Dendritic cell treated with granulocyte-macrophage colony-stimulating factor and Interleukin-4, amounts not matched to agents 40 ng/mL and 50 ng/mL, for 4 days (primary cell): Measurements from ENCODE around the gene FAM131A.
"Not testable (repeated sequence)": the region's sequence is repeated elsewhere in the genome, so short reads cannot be mapped to it uniquely, and the experiment has no call there.

ENCODE experiments used
- H3K27ac Mint-ChIP-seq: one replicate; pipeline ENCODE4 v1.8.0; 2022; ENCODE audit warnings: mild to moderate bottlenecking, mixed read lengths
- H3K27me3 Mint-ChIP-seq: one replicate; pipeline ENCODE4 v1.8.0; 2022; ENCODE audit warnings: mild to moderate bottlenecking, mixed read lengths
- H3K36me3 Mint-ChIP-seq: one replicate; pipeline ENCODE4 v1.8.0; 2022; ENCODE audit warnings: low read depth, mixed read lengths
- H3K4me1 Mint-ChIP-seq: one replicate; pipeline ENCODE4 v1.8.0; 2022; ENCODE audit warnings: low read depth, mixed read lengths
- H3K4me3 Mint-ChIP-seq: one replicate; pipeline ENCODE4 v1.8.0; 2022; ENCODE audit warnings: mild to moderate bottlenecking, moderate library complexity, mixed read lengths
- H3K9me3 Mint-ChIP-seq: one replicate; pipeline ENCODE4 v1.8.0; 2022; ENCODE audit warnings: mixed read lengths
- intact Hi-C: fragments of 100-400 bp; cut with micrococcal nuclease; formaldehyde crosslinking; loops from one replicate; pipeline ENCODE4 v1.15.0; 2022

Gene FAM131A

DNA sequence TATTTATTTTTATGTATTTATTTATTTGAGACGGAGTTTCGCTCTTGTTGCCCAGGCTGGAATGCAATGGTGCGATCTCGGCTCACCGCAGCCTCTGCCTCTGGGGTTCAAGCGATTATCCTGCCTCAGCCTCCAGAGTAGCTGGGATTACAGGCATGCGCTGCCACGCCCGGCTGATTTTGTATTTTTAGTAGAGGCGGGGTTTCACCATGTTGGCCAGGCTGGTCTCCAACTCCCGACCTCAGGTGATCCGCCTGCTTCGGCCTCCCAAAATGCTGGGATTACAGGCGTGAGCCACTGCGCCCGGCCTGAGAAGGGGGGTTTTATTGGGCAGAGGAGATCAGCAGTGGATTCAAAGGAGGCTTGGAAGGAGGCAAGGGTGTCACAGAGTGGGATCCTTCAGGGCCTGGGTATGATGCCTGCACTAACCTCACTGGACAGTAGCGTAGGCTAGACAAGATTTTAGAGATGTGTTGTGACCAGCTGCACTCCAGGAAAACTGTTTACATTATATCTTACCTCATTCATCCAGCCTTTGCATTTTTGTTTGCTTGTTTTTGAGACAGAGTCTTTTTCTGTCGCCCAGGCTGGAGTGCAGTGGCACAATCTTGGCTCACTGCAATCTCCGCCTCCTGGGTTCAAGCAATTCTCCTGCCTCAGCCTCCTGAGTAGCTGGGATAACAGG is 2.2 kb downstream of the FAM131A start:
- intact Hi-C loops = not testable (repeated sequence)

DNA sequence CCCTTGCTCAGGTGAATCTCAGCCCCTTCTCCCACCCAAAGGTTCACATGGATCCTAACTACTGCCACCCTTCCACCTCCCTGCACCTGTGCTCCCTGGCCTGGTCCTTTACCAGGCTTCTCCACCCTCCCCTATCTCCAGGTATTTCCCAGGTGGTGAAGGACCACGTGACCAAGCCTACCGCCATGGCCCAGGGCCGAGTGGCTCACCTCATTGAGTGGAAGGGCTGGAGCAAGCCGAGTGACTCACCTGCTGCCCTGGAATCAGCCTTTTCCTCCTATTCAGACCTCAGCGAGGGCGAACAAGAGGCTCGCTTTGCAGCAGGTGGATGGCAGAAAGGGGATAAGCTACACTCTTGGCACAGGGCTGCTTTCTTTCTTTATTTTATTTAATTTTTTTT is 4.5 kb downstream of the FAM131A start:
- Mint-ChIP-seq H3K27ac (no peak overlapping the region), H3K4me3 (no peak overlapping the region), H3K4me1 (peaks cover 54% of the 10 kb centered on the region), H3K27me3 (no peaks in the 10 kb centered on the region), H3K9me3 (no peaks in the 10 kb centered on the region), H3K36me3 (peaks cover 85% of the 10 kb centered on the region)
- intact Hi-C loops = no loop called here

More for the DNA sequence above, 2.2 kb downstream of the FAM131A start:
- not testable (repeated sequence) for H3K27me3 Mint-ChIP-seq, H3K4me3 Mint-ChIP-seq, H3K9me3 Mint-ChIP-seq, H3K27ac Mint-ChIP-seq
- peaks cover 57% of the 10 kb centered on the region for H3K4me1 Mint-ChIP-seq
- peaks cover 71% of the 10 kb centered on the region for H3K36me3 Mint-ChIP-seq

DNA sequence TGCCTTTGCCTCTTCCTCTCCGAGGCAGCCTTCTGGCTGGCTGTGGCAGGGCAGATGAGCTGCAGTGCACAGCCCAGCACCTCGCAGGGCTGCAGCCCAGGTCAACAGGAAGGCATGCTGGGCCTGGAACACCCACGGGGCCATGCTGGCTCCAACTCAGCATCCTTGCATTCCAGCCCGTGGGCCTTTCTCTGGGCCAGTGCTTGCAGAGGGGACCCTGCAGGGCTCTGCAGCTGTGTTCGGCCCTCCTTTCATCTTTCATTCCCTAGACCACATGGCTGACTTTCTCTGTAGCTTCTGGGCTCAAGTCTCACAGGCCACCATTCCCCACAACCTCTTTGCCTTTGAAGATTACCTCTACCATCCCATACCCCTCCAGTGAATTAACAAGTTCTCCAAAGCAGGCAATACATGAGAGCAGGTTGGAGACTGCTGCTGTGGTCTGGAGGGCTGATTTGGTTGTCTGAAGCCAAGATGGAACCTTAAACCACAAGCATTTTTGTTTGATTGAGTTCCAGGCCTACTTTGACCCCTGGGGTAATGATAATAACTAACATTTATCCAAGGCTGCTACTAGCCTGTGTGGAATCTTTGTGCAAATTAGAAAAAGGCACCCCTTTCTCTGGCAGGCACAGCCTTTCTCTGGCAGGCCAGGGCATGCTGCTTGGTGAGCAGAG is 5.9 kb downstream of the FAM131A start:
- intact Hi-C loops = no loop called here
- Mint-ChIP-seq H3K9me3 (no peaks in the 10 kb centered on the region), H3K4me3 (no peak overlapping the region), H3K4me1 (peaks cover 47% of the 10 kb centered on the region), H3K27me3 (no peaks in the 10 kb centered on the region), H3K27ac (no peak overlapping the region), H3K36me3 (peaks cover 83% of the 10 kb centered on the region)

- peaks cover 33% of the 10 kb centered on the region for H3K4me1 Mint-ChIP-seq
- intact Hi-C loops = no loop called here
- no peak overlapping the region for H3K27ac Mint-ChIP-seq
- H3K36me3 Mint-ChIP-seq = peaks cover 76% of the 10 kb centered on the region
- no peaks in the 10 kb centered on the region for H3K9me3 Mint-ChIP-seq
- H3K4me3 Mint-ChIP-seq = no peak overlapping the region
- no peaks in the 10 kb centered on the region for H3K27me3 Mint-ChIP-seq
These were observed 7.3 kb downstream of the FAM131A start for GRCh38 chr3:184344579-184345316.

DNA sequence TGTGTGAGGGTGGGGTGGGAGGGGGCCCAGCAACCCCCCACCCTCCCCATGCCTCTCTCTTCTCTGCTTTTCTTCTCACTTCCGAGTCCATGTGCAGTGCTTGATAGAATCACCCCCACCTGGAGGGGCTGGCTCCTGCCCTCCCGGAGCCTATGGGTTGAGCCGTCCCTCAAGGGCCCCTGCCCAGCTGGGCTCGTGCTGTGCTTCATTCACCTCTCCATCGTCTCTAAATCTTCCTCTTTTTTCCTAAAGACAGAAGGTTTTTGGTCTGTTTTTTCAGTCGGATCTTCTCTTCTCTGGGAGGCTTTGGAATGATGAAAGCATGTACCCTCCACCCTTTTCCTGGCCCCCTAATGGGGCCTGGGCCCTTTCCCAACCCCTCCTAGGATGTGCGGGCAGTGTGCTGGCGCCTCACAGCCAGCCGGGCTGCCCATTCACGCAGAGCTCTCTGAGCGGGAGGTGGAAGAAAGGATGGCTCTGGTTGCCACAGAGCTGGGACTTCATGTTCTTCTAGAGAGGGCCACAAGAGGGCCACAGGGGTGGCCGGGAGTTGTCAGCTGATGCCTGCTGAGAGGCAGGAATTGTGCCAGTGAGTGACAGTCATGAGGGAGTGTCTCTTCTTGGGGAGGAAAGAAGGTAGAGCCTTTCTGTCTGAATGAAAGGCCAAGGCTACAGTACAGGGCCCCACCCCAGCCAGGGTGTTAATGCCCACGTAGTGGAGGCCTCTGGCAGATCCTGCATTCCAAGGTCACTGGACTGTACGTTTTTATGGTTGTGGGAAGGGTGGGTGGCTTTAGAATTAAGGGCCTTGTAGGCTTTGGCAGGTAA is 8.1 kb downstream of the FAM131A start:
- Mint-ChIP-seq H3K9me3 (no peaks in the 10 kb centered on the region), H3K27ac (peak overlapping the region; percentile 17), H3K27me3 (no peaks in the 10 kb centered on the region), H3K4me3 (no peak overlapping the region), H3K4me1 (peaks cover 26% of the 10 kb centered on the region), H3K36me3 (peaks cover 74% of the 10 kb centered on the region)
- intact Hi-C loops = no loop called here

GRCh38 chr3:184346480-184347190 is 9.2 kb downstream of the FAM131A start:
- intact Hi-C loops = no loop called here
- no peak overlapping the region for H3K27ac Mint-ChIP-seq
- peaks cover 63% of the 10 kb centered on the region for H3K36me3 Mint-ChIP-seq
- H3K4me1 Mint-ChIP-seq = peaks cover 16% of the 10 kb centered on the region
- H3K27me3 Mint-ChIP-seq = no peaks in the 10 kb centered on the region
- H3K4me3 Mint-ChIP-seq = no peak overlapping the region
- H3K9me3 Mint-ChIP-seq = no peaks in the 10 kb centered on the region

- intact Hi-C loops = no loop called here
- no peaks in the 10 kb centered on the region for H3K27me3 Mint-ChIP-seq
- peaks cover 16% of the 10 kb centered on the region for H3K4me1 Mint-ChIP-seq
- no peak overlapping the region for H3K27ac Mint-ChIP-seq
- peaks cover 63% of the 10 kb centered on the region for H3K36me3 Mint-ChIP-seq
- H3K9me3 Mint-ChIP-seq = no peaks in the 10 kb centered on the region
- H3K4me3 Mint-ChIP-seq = no peak overlapping the region
These were observed 10.1 kb downstream of the FAM131A start for GRCh38 chr3:184347321-184348056.

DNA sequence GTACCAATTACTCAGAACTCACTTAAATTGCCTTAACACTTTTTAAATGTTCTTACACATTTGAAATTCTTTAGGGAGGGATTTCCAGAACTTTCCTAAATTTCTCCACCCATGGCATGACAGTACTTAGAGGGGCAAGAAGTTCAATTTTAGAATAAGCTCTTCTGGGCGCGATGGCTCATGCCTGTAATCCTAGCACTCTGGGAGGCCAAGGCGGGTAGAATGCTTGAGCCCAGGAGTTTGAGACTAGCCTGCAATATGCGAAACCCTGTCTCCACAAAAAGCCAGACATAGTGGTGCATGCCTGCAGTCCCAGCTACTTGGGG is 10.6 kb downstream of the FAM131A start:
- no peaks in the 10 kb centered on the region for H3K9me3 Mint-ChIP-seq
- intact Hi-C loops = no loop called here

DNA sequence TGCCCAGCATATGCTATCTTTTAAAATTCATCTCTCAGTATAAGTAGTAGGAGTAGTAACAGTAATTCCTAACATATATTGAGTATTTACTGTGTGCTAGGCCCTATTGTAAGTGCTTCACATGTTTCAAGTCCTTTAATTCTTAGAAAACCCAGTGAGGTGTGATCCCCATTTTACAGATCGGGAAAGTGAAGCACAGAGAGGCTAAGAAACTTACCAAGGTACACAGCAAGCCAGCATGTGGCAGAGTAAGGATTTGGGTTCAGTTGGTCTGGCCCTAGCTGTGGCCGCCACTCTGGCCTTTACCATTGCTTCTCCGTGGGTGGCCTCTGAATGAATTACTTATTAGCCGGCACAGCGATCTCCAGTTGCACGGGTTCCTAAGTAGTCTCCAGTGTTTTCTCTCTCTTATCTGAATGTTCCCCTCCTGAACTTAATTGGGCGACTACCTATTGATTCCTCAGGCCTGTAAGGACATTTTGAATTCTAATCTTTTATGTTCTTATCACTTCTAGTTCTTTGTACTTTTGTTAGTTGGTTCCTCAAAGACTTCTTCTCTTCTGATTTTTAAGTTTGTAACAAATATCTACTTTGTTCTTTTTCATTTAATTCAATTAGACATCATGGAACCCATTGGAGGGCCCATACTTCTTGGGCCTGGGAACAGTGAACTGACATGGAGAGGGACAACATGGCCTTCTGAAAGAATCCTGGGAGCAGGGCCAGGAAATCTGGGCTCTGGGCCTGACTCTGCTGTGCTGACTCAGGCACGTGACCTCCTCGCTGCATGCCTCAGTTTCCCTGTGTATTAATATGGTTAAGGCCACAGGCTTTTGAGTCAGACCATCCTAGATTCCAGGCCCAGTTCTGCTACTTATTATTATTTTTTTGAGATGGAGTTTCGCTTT is 12.4 kb downstream of the FAM131A start:
- Mint-ChIP-seq H3K4me3 (no peak overlapping the region), H3K4me1 (peaks cover 21% of the 10 kb centered on the region), H3K27ac (no peak overlapping the region), H3K9me3 (no peaks in the 10 kb centered on the region), H3K36me3 (peaks cover 42% of the 10 kb centered on the region), H3K27me3 (no peaks in the 10 kb centered on the region)
- intact Hi-C loops = no loop called here

More for the DNA sequence above, 10.6 kb downstream of the FAM131A start:
- H3K4me1 Mint-ChIP-seq = peaks cover 16% of the 10 kb centered on the region
- H3K27ac Mint-ChIP-seq = no peak overlapping the region
- H3K36me3 Mint-ChIP-seq = peaks cover 60% of the 10 kb centered on the region
- H3K27me3 Mint-ChIP-seq = no peaks in the 10 kb centered on the region
- no peak overlapping the region for H3K4me3 Mint-ChIP-seq

- H3K4me1 Mint-ChIP-seq = peaks cover 16% of the 10 kb centered on the region
- H3K27me3 Mint-ChIP-seq = no peaks in the 10 kb centered on the region
- H3K9me3 Mint-ChIP-seq = no peaks in the 10 kb centered on the region
- H3K27ac Mint-ChIP-seq = no peak overlapping the region
- intact Hi-C loops = no loop called here
- no peak overlapping the region for H3K4me3 Mint-ChIP-seq
- H3K36me3 Mint-ChIP-seq = peaks cover 34% of the 10 kb centered on the region
These were observed 13.2 kb downstream of the FAM131A start for GRCh38 chr3:184350618-184351017.

DNA sequence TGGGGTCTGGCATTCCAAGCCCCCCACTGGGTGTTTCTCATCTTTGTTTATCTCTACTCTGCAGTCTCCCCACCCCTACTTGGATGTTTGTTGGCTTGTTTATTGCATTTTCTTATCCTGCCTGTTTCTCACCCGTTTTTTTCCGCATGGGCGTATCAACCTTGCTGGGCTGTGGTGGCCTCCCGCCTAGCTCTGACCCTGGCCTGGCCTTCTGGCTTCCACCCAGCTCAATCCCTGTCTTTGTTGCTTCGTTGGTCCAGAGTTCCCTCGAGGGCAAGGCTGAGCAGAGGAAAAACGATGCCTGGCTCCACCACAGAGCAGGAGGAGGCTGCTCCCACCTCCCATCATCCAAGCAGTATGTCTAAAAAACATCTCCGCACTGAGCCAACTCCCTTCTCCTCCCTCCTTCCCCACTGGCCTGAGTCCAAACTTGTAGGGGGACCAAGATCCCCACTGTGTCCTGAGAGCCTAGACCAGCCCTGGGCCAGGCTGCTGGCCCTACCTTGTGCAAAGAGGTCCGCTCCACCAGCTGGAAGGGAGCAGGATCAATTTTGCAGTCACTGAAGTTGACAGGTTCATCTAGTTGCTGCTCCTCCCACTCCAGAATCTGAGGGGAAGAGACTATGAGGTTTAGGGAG is 14.2 kb downstream of the FAM131A start:
- H3K27ac Mint-ChIP-seq = no peak overlapping the region

More for the DNA sequence above, 14.2 kb downstream of the FAM131A start:
- peaks cover 12% of the 10 kb centered on the region for H3K4me1 Mint-ChIP-seq
- H3K27me3 Mint-ChIP-seq = no peaks in the 10 kb centered on the region
- intact Hi-C loops = no loop called here
- no peak overlapping the region for H3K4me3 Mint-ChIP-seq
- no peaks in the 10 kb centered on the region for H3K9me3 Mint-ChIP-seq
- peaks cover 24% of the 10 kb centered on the region for H3K36me3 Mint-ChIP-seq
